HG03025 (cell line): Measurements from ENCODE around the gene MMP13.
"Not testable (repeated sequence)": the region's sequence is repeated elsewhere in the genome, so short reads cannot be mapped to it uniquely, and the experiment has no call there.

Source experiments
- ATAC-seq: cut with Tn5 transposase; IDR thresholded peaks from one replicate; pipeline ENCODE4 v1.9.1; 2021; ENCODE audit warnings: mild to moderate bottlenecking, moderate library complexity; ENCODE audit not compliant: unreplicated experiment, low FRiP score

Gene MMP13

GRCh38 chr11:102911758-102912481, 43.6 kb downstream of the MMP13 start:
- ATAC-seq = no peak

GRCh38 chr11:102905848-102906247, 49.7 kb downstream of the MMP13 start:
- ATAC-seq = not testable (repeated sequence)

GRCh38 chr11:102903895-102904294, 51.6 kb downstream of the MMP13 start:
- not testable (repeated sequence) for ATAC-seq

DNA sequence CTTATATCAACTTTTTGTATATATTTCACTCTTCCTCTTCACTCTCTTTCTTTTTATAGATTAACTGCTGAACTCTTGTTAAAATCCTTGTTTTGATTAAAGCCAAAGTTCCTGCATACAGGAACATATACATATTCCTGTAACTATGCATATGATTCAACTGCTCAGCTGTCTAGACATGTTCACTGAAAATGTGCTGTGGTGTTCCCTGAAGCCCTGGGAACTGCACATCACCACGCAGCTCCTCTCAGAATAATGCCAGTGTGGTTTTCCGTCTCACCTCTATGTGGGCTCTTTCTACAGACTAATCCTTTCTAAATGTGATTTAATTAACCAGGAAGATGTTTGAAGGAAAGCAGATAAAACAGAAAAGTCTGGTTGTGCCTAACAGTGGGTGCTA, 55.2 kb downstream of the MMP13 start:
- ATAC-seq = no peak
